ENCODE measurements around the gene CLCF1. TPM values are rescaled to one million over a fixed set of nuclear protein-coding genes. Genes with fewer than 3 reads are reported as not detected.

CLCF1 gene
- total RNA-seq, 1 experiment from 2014 or later, result 2.1 TPM

DNA sequence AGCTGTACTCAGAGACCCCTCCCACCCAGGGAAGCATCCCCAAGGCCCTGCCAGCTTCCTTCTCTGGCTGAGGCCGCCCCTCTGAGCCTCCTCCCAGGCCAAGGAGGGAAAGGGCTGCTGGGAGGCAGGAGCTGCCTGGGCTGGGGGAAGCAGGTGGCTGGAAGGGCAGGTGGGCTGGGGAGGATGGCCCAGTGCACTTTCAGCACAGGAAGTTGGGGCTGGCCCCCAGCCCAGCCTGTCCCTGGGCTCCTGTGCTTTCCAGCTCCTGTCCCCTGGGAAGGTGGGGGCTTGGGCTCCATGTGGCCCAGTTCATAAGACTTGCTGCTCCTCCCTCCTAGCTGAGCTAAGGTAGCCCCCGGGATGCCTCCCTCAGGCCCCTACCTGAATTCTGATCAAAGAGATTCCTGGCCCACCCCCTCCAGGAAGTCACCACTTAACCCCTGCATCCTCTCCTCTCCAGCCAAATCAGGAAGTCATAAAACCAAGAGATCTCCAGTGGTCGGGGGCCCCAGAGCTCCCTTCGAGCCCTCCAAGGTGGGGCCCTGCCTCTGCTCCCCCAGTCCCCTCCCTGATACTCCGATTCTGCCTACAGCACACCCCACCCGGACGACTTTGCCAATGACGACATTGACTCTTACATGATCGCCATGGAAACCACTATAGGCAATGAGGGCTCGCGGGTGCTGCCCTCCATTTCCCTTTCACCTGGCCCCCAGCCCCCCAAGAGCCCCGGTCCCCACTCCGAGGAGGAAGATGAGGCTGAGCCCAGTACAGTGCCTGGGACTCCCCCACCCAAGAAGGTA is 23.4 kb upstream of the CLCF1 start:
- Histone ChIP-seq H2BK120ac (ENCODE audit: low read depth, low read length, poor library complexity, severe bottlenecking) (no peak overlapping the region), H3K27me3 (ENCODE audit: insufficient read depth, low read length) (no peaks in the 10 kb centered on the region), H4K91ac (ENCODE audit: insufficient read length, low read depth, low read length) (no peak overlapping the region), H4K8ac (replicated peaks; ENCODE audit: insufficient read length, low read depth, low read length) (no peak overlapping the region), H2BK5ac (ENCODE audit: insufficient read length, low read length) (no peak overlapping the region), H4K5ac (ENCODE audit: insufficient read length, low read depth, low read length) (no peak overlapping the region), H2BK20ac (ENCODE audit: low read depth, low read length, poor library complexity, severe bottlenecking) (no peak overlapping the region), H3K14ac (ENCODE audit: insufficient read depth, low read length) (no peak overlapping the region), H3K9me3 (ENCODE audit: control insufficient read depth, low read depth, low read length) (no peaks in the 10 kb centered on the region), H2BK12ac (ENCODE audit: insufficient read length, low read depth, low read length) (no peak overlapping the region), H3K56ac (ENCODE audit: insufficient read length, low read depth, low read length) (no peak overlapping the region), H3K23ac (ENCODE audit: insufficient read length, low read depth, low read length) (no peak overlapping the region), H4K20me1 (ENCODE audit: control insufficient read depth, insufficient read depth, insufficient read length) (no peaks in the 10 kb centered on the region), H3K18ac (ENCODE audit: insufficient read length, low read depth, low read length) (no peak overlapping the region), H3K27ac (ENCODE audit: insufficient read length, low read depth, low read length) (no peak overlapping the region), H3K4ac (ENCODE audit: low read depth, low read length) (no peak overlapping the region), H3K79me1 (ENCODE audit: insufficient read depth, low read depth, low read length, poor library complexity, severe bottlenecking) (peaks cover 3% of the 10 kb centered on the region), H3K23me2 (ENCODE audit: insufficient read length, low read depth, low read length, poor library complexity, severe bottlenecking) (peaks cover 11% of the 10 kb centered on the region), H3T11ph (ENCODE audit: low read length) (no peak overlapping the region), H2BK15ac (ENCODE audit: low read depth, low read length) (no peak overlapping the region), H2AFZ (ENCODE audit: low read length) (no peak overlapping the region), H2AK5ac (ENCODE audit: insufficient read length, low read length) (no peak overlapping the region), H3K4me1 (ENCODE audit: insufficient read depth, low read length) (peaks cover 2% of the 10 kb centered on the region; the same call in 1 of the 2 replicates), H3K4me2 (ENCODE audit: insufficient read depth, insufficient read length, low read length) (no peak overlapping the region), H3K9ac (ENCODE audit: extremely low read depth, insufficient read length, low read length) (no peak overlapping the region), H3K79me2 (ENCODE audit: insufficient read depth, low read length) (peaks cover 4% of the 10 kb centered on the region; the same call in 1 of the 2 replicates)
- peak overlapping the region; percentile 86 to 90 (median 88); a peak in 6 of 7 replicates for H3K27ac Mint-ChIP-seq
- no CpG with 5 or more reads among the region's 13 CpGs for WGBS (ENCODE audit: extremely low coverage, insufficient read length, low lambda C conversion rate)
- peak; percentile 80 for DNase-seq
- H3K9me3 Mint-ChIP-seq, result no peaks in the 10 kb centered on the region; a peak in 1 of 5 replicates
- H3K27me3 Mint-ChIP-seq (ENCODE audit: low read depth), result no peaks in the 10 kb centered on the region
- TF ChIP-seq, protein P1, sequence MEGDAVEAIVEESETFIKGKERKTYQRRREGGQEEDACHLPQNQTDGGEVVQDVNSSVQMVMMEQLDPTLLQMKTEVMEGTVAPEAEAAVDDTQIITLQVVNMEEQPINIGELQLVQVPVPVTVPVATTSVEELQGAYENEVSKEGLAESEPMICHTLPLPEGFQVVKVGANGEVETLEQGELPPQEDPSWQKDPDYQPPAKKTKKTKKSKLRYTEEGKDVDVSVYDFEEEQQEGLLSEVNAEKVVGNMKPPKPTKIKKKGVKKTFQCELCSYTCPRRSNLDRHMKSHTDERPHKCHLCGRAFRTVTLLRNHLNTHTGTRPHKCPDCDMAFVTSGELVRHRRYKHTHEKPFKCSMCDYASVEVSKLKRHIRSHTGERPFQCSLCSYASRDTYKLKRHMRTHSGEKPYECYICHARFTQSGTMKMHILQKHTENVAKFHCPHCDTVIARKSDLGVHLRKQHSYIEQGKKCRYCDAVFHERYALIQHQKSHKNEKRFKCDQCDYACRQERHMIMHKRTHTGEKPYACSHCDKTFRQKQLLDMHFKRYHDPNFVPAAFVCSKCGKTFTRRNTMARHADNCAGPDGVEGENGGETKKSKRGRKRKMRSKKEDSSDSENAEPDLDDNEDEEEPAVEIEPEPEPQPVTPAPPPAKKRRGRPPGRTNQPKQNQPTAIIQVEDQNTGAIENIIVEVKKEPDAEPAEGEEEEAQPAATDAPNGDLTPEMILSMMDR (conservative IDR thresholded peaks at IDR 0.05), result no peak
- peak overlapping the region in 1 of 2 experiments; percentile 67; a peak in 4 of 5 replicates for H3K4me3 Mint-ChIP-seq
- H3K4me1 Mint-ChIP-seq, result peaks cover 23 to 25% of the 10 kb centered on the region in 2 experiments
- peaks cover 21 to 57% (median 51%) of the 10 kb centered on the region in 3 experiments for H3K36me3 Mint-ChIP-seq (ENCODE audit: insufficient read depth in 1 of 3, low read depth in 3 of 3)

Measured in H9 (cell line).